Fibroblast of lung (primary cell): ENCODE results near the gene SPIB.

ENCODE experiments used
- CTCF ChIP-seq, 2 donors: IDR thresholded peaks in 1 of 2; conservative IDR thresholded peaks in 1 of 2; 1 replicate in 1 of 2; 2 replicates in 1 of 2; pipeline ENCODE4 v1.5.1; 2011 to 2012; ENCODE audit warnings: low read length in 2 of 2, control low read depth in 1 of 2, inconsistent platforms in 1 of 2, low read depth in 1 of 2, mild to moderate bottlenecking in 1 of 2
- EZH2 ChIP-seq: IDR thresholded peaks from 2 replicates; pipeline ENCODE4 v1.5.1; 2012; ENCODE audit warnings: low read length, control low read depth, mild to moderate bottlenecking; ENCODE audit errors: missing control alignments

GRCh38 chr19:50401605-50402450 is 16.9 kb upstream of the SPIB start:
- TF ChIP-seq CTCF (conservative IDR thresholded peaks at IDR 0.05 in 1 of 2, IDR thresholded peaks at IDR 0.05 in 1 of 2; ENCODE audit: low read depth in 1 of 2, low read length in 2 of 2) (no peak), EZH2 (no peak)
